ENCODE data around the gene ADGRE2. TPM values are rescaled to one million over a fixed set of nuclear protein-coding genes. Genes with fewer than 3 reads are reported as not detected.
A peak's percentile ranks its signal among the peaks of the same experiment; 100 is the strongest.

ADGRE2 gene
- polyA plus RNA-seq, 1 donor (not counting 4 experiments of a cell fraction or from before 2014, with no cell fraction given) = 4.2 TPM

DNA sequence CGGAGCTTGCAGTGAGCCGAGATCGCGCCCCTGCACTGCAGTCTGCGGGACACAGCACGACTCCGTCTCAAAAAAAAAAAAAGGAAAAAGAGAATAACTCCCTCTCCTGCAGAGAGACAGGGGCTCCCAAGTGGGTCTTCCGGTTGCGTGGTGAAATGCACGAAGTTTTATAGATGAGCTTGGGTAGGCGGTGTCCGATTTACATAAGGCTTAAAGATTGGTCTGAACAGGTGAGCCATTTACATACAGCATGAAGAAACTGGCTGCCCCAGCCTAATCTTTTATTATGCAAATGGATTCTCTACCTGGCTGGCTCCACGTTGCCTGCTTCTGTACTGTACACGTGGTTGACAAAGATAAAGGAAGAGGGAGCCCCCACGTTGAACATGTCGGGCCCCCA is 19.5 kb downstream of the ADGRE2 start:
- Histone ChIP-seq H3K27ac (ENCODE audit: control insufficient read depth, insufficient read depth, low read length) (no peak overlapping the region), H3K9ac (ENCODE audit: control insufficient read depth, extremely low read depth, insufficient read depth, low read length) (peak overlapping the region; percentile 44), H3K4me2 (ENCODE audit: control insufficient read depth, extremely low read depth, insufficient read depth, low read depth, low read length) (peak overlapping the region; percentile 82), H3K9me1 (ENCODE audit: control insufficient read depth, extremely low read depth, insufficient read depth, low read length) (no peaks in the 10 kb centered on the region), H3K27me3 (ENCODE audit: control insufficient read depth, extremely low read depth, insufficient read depth, low read length) (no peaks in the 10 kb centered on the region), H3K4me3 (ENCODE audit: control insufficient read depth in 2 of 3, extremely low read depth in 1 of 3, insufficient read depth in 2 of 3, low read depth in 1 of 3, low read length in 3 of 3) (peak overlapping the region; percentile 8 to 61 (median 21)), H4K20me1 (ENCODE audit: control insufficient read depth, extremely low read depth, insufficient read depth, low read length) (no peaks in the 10 kb centered on the region), H2AFZ (ENCODE audit: control insufficient read depth, low read length) (peak overlapping the region; percentile 72), H3K4me1 (ENCODE audit: control insufficient read depth, extremely low read depth, insufficient read depth, low read length) (no peaks in the 10 kb centered on the region), H3K9me3 (ENCODE audit: control insufficient read depth, low read depth, low read length) (no peaks in the 10 kb centered on the region), H3K36me3 (ENCODE audit: control insufficient read depth in 2 of 2, extremely low read depth in 1 of 2, insufficient read depth in 2 of 2, low read length in 2 of 2) (peaks cover 0 to 8% of the 10 kb centered on the region in 2 experiments), H3K79me2 (ENCODE audit: control insufficient read depth, insufficient read depth, low read length) (no peaks in the 10 kb centered on the region)
- DNase-seq (ENCODE audit: low read depth, low spot score) = no peak
- FAIRE-seq = peak; percentile 75
- dilution Hi-C loops (cut with MboI; ENCODE audit: extremely low pct_ligation_motif_present, low sequenced_read_pairs) = no loop called here
- no peak for TF ChIP-seq EZH2 (IDR thresholded peaks at IDR 0.05; ENCODE audit: low read length)
- TF ChIP-seq, protein P1, sequence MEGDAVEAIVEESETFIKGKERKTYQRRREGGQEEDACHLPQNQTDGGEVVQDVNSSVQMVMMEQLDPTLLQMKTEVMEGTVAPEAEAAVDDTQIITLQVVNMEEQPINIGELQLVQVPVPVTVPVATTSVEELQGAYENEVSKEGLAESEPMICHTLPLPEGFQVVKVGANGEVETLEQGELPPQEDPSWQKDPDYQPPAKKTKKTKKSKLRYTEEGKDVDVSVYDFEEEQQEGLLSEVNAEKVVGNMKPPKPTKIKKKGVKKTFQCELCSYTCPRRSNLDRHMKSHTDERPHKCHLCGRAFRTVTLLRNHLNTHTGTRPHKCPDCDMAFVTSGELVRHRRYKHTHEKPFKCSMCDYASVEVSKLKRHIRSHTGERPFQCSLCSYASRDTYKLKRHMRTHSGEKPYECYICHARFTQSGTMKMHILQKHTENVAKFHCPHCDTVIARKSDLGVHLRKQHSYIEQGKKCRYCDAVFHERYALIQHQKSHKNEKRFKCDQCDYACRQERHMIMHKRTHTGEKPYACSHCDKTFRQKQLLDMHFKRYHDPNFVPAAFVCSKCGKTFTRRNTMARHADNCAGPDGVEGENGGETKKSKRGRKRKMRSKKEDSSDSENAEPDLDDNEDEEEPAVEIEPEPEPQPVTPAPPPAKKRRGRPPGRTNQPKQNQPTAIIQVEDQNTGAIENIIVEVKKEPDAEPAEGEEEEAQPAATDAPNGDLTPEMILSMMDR (optimal IDR thresholded peaks at IDR 0.05 in 1 of 3, IDR thresholded peaks at IDR 0.05 in 1 of 3, conservative IDR thresholded peaks at IDR 0.05 in 1 of 3; ENCODE audit: extremely low read depth in 1 of 3, insufficient read depth in 2 of 3, low read length in 3 of 3) = no peak

DNA sequence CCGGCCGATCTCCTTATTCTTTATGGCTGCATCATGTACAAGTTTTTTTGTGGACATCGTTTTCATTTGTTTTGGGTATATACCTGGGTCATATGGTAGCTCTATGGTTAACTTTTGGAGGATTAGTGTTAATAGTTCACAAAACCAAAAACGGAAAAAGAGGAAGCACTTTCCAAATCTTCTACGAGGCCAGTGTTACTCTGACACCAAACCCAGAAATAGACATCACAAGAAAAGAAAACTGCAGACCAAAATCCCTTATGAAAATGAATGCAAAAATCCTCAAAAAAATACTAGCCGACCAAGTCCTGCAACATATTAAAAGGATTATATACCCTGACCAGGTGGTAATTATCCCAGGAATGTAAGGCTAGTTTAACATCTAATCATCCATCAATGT is 29.8 kb downstream of the ADGRE2 start:
- TF ChIP-seq, protein P1 (optimal IDR thresholded peaks at IDR 0.05 in 1 of 3, IDR thresholded peaks at IDR 0.05 in 1 of 3, conservative IDR thresholded peaks at IDR 0.05 in 1 of 3; ENCODE audit: extremely low read depth in 1 of 3, insufficient read depth in 2 of 3, low read length in 3 of 3) = no peak
- no peak for TF ChIP-seq EZH2 (IDR thresholded peaks at IDR 0.05; ENCODE audit: low read length)
- Histone ChIP-seq H3K9me1 (ENCODE audit: control insufficient read depth, extremely low read depth, insufficient read depth, low read length) (no peaks in the 10 kb centered on the region), H4K20me1 (ENCODE audit: control insufficient read depth, extremely low read depth, insufficient read depth, low read length) (no peaks in the 10 kb centered on the region), H2AFZ (ENCODE audit: control insufficient read depth, low read length) (no peak overlapping the region), H3K27ac (ENCODE audit: control insufficient read depth, insufficient read depth, low read length) (no peak overlapping the region), H3K9ac (ENCODE audit: control insufficient read depth, extremely low read depth, insufficient read depth, low read length) (no peak overlapping the region), H3K79me2 (ENCODE audit: control insufficient read depth, insufficient read depth, low read length) (no peaks in the 10 kb centered on the region), H3K4me3 (ENCODE audit: control insufficient read depth in 2 of 3, extremely low read depth in 1 of 3, insufficient read depth in 2 of 3, low read depth in 1 of 3, low read length in 3 of 3) (no peak overlapping the region), H3K9me3 (ENCODE audit: control insufficient read depth, low read depth, low read length) (no peaks in the 10 kb centered on the region), H3K4me1 (ENCODE audit: control insufficient read depth, extremely low read depth, insufficient read depth, low read length) (no peaks in the 10 kb centered on the region), H3K4me2 (ENCODE audit: control insufficient read depth, extremely low read depth, insufficient read depth, low read depth, low read length) (no peak overlapping the region), H3K27me3 (ENCODE audit: control insufficient read depth, extremely low read depth, insufficient read depth, low read length) (no peaks in the 10 kb centered on the region), H3K36me3 (ENCODE audit: control insufficient read depth in 2 of 2, extremely low read depth in 1 of 2, insufficient read depth in 2 of 2, low read length in 2 of 2) (peaks cover 0 to 1% of the 10 kb centered on the region in 2 experiments)
- DNase-seq (ENCODE audit: low read depth, low spot score) (no peak), FAIRE-seq (no peak)
- dilution Hi-C loops (cut with MboI; ENCODE audit: extremely low pct_ligation_motif_present, low sequenced_read_pairs) = no loop called here
